NCI-H2029 treated with DMSO at 0.1 percent for 48 hours (cell line): ENCODE results near the gene ZCCHC17.

Experiments used
- DNase-seq: peaks from one replicate; lab custom pipeline; 2025; lab: John Stamatoyannopoulos, UW

ZCCHC17 gene

DNA sequence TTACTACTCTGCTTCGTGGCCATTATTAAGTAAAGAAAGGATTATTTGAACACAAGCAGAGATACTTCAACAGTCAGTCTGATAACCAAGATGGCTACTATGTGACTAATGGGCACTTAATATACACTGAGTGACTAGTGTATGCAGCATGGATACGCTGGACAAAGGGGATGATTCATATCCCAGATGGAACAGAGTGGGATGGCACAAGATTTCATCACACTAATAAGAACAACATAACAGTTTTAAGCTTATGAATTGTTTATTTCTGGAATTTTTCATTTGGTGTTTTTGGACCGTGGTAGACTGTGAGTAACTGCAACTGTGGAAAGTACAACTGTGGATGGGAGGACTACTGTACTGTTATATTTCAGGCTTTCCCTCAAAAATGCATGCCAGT, 9.4 kb downstream of the ZCCHC17 start:
- DNase-seq = no peak

DNA sequence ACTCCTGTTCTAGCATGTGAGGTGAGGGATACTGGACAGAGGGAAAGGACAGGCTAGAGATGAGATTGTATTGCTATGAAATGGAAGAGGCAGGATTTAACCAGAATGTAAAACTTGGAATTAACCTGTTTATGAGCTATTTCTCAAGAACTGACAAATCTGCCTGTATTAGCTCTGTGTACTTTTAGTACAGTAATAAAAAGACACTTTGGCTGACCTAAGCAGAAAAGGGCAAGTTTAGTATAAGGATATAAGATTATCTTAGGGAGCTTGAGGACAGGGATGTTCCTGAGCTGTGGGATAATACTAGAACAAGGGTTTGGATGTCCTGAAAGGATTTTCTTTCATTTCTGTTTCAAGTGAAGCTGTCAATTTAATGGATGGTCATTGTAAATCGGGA, 11.2 kb downstream of the ZCCHC17 start:
- no peak for DNase-seq

DNA sequence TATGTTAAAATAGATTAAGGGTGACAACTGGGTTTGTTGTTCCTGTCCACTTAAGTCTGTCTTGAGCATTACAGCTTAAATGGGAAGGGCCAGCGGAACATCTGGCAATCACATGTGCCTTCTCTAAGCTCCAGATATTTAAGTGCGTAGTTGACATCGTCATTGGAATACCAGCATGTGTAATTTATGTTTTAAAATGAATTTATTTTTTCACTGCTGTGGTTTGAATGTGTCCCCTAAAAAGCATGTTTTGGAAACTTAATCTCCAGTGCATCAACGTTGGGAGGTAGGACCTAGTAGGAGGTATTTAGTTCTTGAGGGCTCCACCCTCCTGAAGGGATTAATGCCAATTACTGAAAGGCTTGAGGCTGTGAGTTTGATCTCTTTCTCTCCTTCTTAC, 13.4 kb downstream of the ZCCHC17 start:
- no peak for DNase-seq

- DNase-seq = no peak
Observed at GRCh38 chr1:31315902-31316301, 19.1 kb downstream of the ZCCHC17 start.

- DNase-seq = no peak
Observed at GRCh38 chr1:31318146-31318545, 21.3 kb downstream of the ZCCHC17 start.

GRCh38 chr1:31324093-31324492, 27.3 kb downstream of the ZCCHC17 start:
- no peak for DNase-seq

DNA sequence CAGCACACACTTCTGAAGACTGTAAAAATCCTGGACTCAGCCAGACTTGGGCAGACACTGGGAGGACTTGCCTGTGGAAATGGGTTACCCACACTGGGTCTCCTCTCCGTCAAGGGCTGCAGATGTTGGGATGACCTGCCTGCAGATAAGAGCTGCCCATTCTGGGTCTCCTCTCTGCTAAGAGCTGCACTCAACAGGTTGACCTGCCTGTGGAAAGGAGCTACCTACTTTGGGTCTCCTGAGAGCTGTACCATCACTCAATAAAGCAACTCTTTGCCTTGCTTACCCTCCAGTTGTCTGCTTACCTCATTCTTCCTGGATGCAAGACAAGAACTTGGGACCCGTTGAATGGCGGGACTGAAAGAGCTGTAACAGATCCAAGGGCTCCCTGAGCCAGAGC, 28.2 kb downstream of the ZCCHC17 start:
- DNase-seq = no peak

GRCh38 chr1:31326461-31326860, 29.6 kb downstream of the ZCCHC17 start:
- DNase-seq = no peak

DNA sequence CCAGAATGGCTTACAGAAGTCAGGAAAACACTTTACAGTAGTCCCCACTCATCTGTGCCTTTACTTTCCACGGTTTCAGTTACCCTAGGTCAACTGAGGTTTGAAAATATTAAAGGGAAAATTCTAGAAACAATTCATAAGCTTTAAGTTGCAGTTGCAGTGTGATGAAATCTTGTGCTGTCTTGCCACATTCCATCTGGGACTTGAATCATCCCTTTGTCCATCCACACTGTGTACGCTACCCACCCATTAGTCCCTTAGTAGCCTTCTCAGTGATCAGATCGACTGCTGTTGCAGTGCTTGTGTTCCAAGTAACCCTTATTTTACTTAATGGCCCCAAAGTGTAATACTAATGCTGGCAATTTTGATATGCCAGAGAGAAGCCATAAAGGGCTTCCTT, 30.5 kb downstream of the ZCCHC17 start:
- DNase-seq = no peak

DNA sequence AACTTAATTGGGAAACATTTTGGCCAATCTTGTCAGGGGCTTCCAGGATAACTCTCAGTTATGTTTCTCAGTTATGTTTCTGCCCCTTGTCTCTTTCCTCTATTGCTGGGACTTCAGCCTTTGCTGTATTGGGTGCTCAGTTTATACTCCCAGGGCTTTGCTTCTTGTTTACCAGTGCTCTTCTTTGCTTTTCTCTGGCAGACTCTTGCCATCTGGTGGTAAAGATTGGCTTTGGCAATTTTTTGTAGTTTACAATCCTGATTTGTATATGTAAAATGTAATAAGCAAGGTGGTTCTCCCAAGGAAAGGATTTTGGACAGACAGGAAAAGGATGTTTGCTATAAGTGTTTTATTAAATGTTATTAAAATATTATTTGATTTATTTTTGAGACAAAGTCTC, 38.2 kb downstream of the ZCCHC17 start:
- DNase-seq = no peak

- no peak for DNase-seq
Observed at GRCh38 chr1:31336687-31337467, 40.0 kb downstream of the ZCCHC17 start.

- no peak for DNase-seq
Observed at GRCh38 chr1:31344503-31344902, 47.7 kb downstream of the ZCCHC17 start.

- no peak for DNase-seq
Observed at GRCh38 chr1:31345635-31346034, 48.8 kb downstream of the ZCCHC17 start.

GRCh38 chr1:31346785-31347184, 50.0 kb downstream of the ZCCHC17 start:
- DNase-seq = no peak

DNA sequence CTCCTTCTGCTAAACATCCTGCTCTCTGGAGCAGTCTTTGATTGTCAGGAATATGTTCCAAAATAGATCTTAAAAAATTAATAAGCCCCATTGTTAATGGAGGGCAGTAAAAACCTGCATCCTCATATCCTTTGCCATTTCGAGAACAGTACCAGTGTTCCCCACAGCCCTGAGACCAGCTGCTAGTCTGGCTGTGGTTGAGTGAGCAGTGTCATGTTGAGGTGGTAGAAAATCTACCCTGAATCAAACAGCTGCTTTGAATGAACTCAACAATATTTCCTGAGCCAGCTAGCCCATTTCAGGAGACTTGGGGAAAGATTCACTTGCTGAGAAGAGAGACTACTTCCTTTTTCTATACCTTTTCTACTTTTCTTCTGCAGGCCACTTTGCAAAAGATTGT, 51.6 kb downstream of the ZCCHC17 start:
- DNase-seq = no peak

DNA sequence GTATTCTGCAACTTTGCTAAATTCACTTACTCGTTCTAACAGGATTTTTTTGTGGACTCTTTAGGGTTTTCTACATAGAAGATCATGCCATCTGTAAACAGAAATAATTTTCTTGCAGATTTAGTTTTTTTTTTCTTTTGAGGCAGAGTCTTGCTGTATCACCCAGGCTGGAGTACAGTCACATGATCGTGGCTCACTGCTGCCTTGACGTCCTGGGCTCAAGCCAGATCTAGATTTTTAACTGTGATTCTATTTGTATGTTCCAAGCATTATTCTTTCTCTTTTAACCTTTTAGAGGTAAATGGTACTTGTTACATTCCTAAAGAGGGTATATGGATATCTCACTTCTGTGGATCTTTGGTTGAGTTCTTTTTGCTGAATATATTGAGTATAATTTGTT, 57.5 kb downstream of the ZCCHC17 start:
- no peak for DNase-seq

DNA sequence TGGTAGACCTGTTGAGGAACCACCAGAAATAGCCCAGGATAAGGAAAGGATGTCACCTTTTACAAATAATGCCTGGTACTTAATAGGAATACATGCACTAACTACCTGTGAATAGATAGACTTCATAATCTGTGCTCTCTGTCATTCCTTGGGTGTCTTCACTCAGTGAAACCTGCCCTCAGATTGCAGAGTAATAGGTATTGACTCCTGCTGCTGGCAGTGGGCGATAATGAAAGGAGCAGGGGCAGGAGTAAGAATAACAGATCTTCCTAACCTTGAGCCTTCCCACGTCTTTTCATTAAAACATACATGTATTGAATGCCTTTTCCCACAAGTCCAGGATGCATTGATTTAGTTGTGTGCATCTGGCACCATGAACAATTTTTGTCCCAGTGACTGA, 59.6 kb downstream of the ZCCHC17 start:
- no peak for DNase-seq

GRCh38 chr1:31361607-31362006, 64.8 kb downstream of the ZCCHC17 start:
- DNase-seq = no peak

DNA sequence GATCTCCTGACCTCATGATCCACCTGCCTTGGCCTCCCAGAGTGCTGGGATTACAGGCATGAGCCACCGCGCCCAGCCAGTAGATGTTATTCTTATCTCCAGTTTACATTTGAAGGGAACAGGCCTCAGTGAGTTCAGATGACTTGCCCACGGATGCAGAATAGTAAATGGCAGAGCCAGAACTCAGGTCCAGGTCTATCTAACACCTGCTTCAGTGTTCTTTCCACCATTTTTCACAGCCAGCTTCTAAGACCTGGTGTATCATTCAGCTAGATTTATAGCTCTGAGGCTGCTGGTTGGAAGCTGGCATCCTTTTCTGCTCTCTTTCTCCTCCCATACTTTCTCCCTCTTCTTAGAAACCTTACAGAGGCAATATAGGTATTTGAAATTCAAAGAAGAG, 65.2 kb downstream of the ZCCHC17 start:
- no peak for DNase-seq

- no peak for DNase-seq
Observed at GRCh38 chr1:31364561-31365250, 67.9 kb downstream of the ZCCHC17 start.

DNA sequence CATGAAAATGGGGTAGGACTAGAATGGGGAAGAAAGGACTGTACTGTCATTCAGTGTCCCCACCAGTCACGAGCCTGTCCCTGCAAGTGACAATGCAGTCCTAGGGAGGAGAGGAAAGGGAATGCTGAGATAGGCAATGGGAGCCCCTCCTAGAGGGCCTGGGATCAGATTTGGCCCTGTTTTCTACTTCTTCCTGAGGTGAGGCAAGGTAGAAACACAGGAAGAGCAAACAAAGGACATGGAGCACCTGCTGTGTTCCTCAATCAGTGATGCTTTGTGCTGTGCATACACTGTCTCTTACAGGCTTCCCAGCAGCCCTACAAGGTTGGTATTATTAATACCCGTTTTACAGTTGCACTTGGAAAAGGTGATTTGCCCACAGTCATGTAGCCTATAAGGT, 70.0 kb downstream of the ZCCHC17 start:
- no peak for DNase-seq

- DNase-seq = peak; percentile 74
Observed at GRCh38 chr1:31368611-31369107, 71.8 kb downstream of the ZCCHC17 start.

- DNase-seq = no peak
Observed at GRCh38 chr1:31370021-31370420, 73.2 kb downstream of the ZCCHC17 start.

DNA sequence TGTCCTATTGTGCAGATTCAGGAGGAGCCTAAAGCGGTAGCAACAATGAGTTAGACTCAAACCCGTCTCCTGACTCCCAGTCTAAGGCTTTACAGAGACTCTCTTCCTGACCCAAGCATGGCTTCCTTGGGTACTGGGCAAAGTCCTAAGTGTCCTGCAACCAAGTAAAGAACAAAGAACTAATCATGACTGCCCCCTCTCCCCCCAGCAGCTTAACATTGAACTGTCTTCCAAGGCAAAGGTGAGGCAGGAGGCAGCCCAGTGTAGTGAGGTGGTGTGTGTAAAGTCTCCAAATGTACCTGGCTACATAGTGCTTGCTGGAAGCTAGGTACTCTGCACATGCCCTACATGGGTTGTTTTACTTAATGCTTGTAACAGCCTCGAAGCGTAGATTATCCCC, 73.7 kb downstream of the ZCCHC17 start:
- DNase-seq = no peak
